Nucleus accumbens (tissue), 56 donors: ENCODE data around the gene NR6A1.
"Not testable (repeated sequence)": the region's sequence is repeated elsewhere in the genome, so short reads cannot be mapped to it uniquely, and the experiment has no call there.

ENCODE experiments used
- DNase-seq, 56 donors: peaks; one replicate each; lab custom pipeline; 2025; lab: John Stamatoyannopoulos, UW

Gene NR6A1

GRCh38 chr9:124735121-124735520, 36.0 kb downstream of the NR6A1 start:
- DNase-seq: no peak

DNA sequence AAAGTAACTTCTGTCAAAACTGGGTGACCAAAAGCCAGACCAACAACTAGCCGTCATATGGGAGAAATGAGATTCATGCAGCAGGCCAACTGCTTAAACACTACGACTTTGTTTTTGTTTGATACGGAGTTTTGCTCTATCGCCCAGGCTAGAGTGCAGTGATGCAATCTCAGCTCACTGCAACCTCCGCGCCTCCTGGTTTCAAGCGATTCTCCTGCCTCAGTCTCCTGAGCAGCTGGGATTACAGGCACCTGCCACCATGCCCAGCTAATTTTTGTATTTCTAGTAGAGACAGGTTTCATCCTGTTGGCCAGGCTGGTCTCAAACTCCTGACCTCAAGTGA, 36.4 kb downstream of the NR6A1 start:
- DNase-seq: not testable (repeated sequence)

DNA sequence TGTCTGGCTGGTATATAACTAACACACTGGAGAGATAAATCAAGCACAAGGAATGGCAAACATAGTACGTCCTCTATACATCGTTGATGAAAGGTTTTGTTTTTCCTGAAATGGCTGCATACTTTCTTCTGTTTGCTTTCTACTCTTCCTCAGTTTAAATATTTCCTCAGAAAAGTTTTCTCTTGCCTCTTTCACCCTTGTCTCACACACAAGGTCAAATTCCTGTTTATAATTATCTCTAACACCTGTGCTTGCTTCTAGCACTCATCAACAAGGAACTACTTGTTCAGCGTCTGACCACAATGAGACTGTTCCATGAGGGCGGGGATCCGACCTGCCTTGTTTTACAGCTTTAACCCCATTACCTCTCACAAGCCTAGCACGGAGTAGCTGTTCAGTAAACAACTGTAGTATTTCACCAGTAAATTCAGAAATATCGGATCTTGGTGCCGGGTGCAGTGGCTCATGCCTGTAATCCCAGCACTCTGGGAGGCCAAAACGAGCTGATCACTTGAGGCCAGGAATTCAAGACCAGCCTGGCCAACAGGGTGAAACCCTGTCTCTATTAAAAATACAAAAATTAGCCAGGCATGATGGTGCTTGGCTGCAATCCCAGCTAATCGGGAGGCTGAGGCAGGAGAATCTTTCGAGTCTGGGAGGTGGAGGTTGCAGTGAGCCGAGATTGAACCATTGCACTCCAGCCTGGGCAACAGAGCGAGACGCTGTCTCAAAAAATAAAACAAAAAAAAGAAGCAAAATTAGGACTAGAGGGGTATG, 37.0 kb downstream of the NR6A1 start:
- no peak for DNase-seq

DNA sequence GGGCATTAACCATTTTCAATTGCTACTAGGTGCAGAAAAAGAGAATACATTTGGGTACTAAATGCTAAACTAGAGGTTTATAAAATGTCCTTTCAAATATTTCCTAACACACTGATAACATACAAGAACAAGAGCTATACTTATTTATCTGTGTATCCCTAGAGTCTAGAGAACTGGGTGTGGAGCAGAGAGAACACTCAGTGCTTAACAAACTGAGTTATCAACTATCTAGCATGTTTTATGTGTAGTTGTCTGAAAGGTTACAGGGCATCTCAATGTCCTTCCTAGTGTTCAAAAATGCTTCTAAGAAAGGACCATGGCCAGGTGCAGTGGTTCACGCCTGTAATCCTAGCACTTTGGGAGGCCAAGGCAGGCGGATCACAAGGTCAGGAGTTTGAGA, 40.3 kb downstream of the NR6A1 start:
- no peak for DNase-seq

DNA sequence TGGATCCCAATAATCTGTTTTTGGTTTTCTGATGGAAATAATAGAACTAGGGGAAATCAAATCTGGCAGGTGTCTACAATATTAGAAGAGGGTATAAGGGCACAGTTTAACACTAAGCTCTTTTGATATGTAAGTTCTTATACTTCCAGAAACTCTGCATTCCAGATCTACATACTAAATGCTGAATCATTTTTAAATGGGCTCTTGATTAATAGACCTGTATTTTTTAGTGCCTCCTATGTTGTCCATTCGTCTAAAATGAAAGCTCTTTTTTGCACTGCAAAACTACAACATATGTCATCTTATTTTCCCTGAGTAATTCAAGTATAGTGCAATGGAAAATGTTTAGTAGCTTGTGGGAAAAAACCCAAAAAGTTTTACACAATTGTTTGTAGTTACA, 44.2 kb downstream of the NR6A1 start:
- no peak for DNase-seq

DNA sequence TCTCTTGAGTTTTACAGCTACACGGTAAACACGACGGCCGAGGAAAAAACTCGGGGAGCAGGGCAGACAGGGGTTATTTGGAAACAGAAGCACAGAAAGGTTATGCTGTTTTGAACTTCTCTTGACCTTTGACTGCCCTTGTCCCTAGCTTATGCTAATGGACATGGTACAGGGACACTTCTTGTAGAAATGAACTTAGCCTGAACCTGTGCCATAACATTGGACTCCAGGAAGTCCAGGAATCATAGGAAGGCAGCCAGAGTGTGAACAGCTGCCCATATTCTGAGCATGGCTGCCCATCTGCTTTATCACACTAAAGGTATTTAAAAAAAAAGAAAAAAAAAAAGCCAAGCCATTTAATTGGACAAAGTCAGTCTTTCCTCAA, 46.1 kb downstream of the NR6A1 start:
- no peak for DNase-seq

DNA sequence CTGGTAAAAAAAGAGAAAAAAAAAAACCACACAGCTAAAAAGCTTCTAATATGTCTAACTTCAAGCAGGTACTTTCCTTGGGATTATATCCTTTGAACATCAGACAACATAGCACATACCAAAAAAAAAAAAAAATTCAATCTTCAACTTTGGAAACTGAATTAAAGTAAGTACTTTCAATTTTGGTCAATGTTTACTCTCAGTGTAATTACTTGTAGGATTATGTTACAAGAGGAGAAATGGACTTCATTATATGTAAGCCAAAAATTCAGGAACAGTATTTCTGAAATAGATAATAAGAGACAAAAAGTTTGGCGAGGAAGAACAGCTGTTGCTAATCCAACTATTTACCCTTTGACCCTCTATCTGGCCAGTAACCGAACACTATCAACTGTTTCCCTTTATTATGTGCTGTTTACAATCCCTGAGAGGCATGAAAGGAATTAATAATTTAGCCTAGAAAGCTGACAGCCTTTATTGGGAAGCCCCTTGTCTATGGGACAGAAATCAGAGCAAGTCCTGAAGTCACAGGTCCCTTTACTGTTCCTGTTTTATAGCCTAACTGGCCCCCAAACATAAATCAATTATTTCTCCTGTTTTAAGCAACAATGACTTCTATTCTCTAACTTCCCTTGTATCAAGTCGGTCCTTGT, 46.6 kb downstream of the NR6A1 start:
- no peak for DNase-seq

DNA sequence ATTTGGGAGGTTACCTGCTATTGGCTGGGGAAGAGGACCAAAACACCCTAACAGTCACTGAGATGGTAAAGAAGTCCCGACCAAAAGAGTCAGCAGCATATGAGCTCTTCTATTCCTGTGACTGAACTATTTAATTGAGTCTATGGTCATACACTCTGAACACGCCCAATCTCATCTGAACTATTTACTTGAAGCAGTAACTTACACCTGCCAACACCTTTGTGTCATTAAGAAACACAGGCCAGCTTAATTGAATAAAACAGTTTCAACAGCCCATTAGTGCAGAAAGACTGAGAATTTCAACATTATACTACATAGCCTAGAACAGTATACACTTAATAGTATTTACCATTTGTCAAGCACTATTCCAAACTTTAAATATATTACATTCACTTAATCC, 47.8 kb downstream of the NR6A1 start:
- no peak for DNase-seq

DNA sequence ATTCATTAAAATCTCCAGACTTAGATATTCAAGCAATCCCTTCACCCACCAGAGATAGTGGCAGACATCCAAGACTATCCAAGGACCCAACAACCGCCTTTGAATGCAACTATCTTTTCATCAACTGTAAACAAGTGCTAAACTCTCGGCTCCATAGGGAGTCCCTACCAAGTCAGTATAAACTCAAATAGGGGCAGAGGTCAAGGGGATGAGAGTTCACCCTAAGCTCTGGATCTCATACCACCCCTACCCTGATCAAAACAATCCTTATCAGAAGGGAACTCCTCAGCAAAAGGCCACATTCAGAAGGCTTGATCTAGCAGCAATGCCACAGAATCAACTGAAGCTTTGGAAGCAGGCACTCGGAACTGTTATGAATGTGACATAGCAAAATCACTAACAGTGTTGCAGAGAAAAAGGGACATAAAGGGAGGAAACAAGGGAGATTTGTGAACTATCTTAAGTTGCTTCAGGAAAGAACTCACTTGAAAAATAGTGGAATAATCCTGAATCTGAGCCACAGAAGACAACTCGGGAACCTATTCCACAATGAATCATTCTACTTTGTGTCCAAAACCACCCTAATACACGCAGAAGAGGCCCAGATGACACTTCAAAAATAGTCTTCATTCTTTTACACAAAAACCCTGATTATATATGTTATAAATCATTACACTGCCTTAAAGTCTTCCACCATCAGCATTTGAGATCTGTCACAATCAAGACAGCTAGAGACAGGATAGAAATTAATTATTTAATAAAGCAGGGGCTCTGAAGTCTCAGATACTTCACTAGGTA, 49.8 kb downstream of the NR6A1 start:
- DNase-seq: no peak

GRCh38 chr9:124720429-124721108, 50.5 kb downstream of the NR6A1 start:
- no peak for DNase-seq

GRCh38 chr9:124718928-124719327, 52.2 kb downstream of the NR6A1 start:
- DNase-seq: no peak

GRCh38 chr9:124717597-124717996, 53.5 kb downstream of the NR6A1 start:
- no peak for DNase-seq

- DNase-seq: no peak
These were observed 54.3 kb downstream of the NR6A1 start for GRCh38 chr9:124716808-124717207.

- DNase-seq: no peak
These were observed 60.3 kb downstream of the NR6A1 start for GRCh38 chr9:124710766-124711165.

- DNase-seq: no peak
These were observed 61.8 kb downstream of the NR6A1 start for GRCh38 chr9:124709292-124709690.

DNA sequence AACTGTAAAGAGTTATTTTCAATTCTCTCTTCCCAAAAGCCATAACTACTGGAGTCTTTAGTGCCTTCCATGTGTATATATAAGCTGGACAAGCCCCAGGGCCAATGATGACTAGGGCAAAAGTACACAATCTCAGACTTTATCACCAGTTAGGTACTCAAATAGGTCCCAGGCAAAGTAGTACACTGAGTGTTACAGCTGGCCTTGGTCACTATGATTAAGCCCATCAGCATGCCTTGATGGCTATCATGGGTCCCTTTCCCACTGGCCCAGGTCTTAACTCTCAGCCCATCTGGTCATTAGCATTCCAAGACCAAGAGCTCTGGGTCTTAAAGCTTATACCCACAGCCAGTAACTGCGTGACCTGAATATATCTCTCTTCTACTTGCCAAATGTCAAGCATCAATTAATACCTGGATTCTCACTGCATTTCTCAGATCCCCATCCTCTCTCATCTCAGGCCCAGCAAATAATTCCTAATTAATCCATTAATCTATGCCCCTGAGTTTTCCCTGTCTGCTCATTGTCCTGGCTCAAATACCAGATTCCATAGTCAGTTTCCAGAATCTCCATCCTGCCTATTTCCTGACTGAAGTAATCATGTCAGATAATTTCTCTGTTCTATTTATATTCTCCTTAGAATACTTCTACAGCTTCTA, 62.3 kb downstream of the NR6A1 start:
- DNase-seq: no peak

GRCh38 chr9:124708074-124708473, 63.0 kb downstream of the NR6A1 start:
- DNase-seq: no peak

- no peak for DNase-seq
These were observed 63.4 kb downstream of the NR6A1 start for GRCh38 chr9:124707666-124708065.

DNA sequence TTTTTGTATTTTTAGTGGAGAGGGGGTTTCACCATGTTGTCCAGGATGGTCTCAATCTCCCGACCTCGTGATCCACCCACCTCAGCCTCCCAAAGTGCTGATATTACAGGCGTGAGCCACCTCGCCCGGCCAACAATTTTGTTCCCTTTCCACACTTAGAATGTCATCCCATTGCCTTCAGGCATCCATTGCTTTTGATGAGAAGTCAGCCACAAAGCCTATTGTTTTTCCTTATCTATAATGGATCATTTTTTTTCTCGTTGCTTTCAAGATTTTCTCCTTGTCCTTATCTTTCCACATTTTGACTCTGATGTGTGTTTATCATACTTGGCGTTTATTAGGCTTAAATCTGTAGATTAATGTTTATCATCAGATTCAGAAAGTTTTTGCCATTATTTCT, 64.4 kb downstream of the NR6A1 start:
- DNase-seq: no peak

DNA sequence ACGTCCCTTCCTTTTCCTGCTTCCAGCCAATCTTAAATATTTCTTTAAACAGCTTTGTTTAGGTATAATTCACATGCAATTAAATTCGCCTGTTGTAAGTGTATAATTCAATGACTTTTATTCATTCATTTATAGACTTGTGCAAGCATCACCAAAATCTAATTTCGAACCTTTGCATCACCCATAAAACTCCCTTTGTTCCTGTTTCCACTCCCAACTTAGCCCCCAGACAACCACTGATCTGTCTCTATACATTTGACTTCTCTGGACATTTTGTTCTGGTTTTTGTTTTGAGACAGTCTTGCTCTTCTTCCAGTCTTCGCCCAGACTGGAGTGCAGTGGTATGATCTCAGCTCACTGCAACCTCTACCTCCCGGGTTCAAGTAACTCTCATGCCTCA, 71.5 kb downstream of the NR6A1 start:
- no peak for DNase-seq

DNA sequence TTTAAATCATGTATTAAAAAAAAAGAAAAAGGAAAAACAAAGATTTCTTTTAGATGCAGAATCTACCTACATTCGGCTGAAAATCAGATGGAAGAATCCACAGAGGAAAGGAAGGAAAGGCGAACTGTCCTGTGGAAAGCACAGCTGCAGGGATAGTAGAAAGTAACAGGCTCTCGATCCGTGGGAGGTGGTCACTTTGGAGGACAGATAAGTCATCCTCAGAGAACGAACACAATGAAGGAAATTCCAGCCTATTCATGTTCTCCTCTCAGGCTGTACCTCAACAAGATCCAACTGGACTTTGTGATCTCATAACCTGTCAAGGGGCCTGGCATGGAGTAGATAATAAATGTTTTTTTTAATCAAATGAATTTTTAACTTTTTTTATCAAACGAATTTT, 72.8 kb downstream of the NR6A1 start:
- DNase-seq: no peak
